K562 (cell line): ENCODE results near the gene WFIKKN1. TPM values are rescaled to one million over a fixed set of nuclear protein-coding genes. Genes with fewer than 3 reads are reported as not detected.
A peak's percentile ranks its signal among the peaks of the same experiment; 100 is the strongest.

Experiments
- ATF7 ChIP-seq: fragments of 450-650 bp; IDR thresholded peaks from 2 replicates; pipeline ENCODE4 v1.7.1; 2014; ENCODE audit warnings: mild to moderate bottlenecking, moderate library complexity
- CBX2 ChIP-seq: fragments of 200-600 bp; sonication (generic); IDR thresholded peaks from one replicate; pipeline ENCODE4 v1.6.1; 2012; ENCODE audit warnings: mild to moderate bottlenecking, low read length, inconsistent platforms; ENCODE audit not compliant: insufficient read depth, poor library complexity, severe bottlenecking
- KDM5B ChIP-seq: fragments of 200-600 bp; sonication (generic); IDR thresholded peaks from 2 replicates; pipeline ENCODE4 v1.6.1; 2012; ENCODE audit warnings: low read depth, mild to moderate bottlenecking, moderate library complexity, low read length, control low read depth, inconsistent platforms; ENCODE audit not compliant: insufficient replicate concordance
- MYC ChIP-seq, 2 experiments: fragments of 250-450 bp in 1 of 2; sonication (Bioruptor Pico) in 1 of 2; IDR thresholded peaks; 2 replicates each; pipeline versions ENCODE4 v1.5.1 to v1.6.1; 2012 to 2021; ENCODE audit warnings: low read depth in 2 of 2, borderline replicate concordance in 1 of 2, improper control_type of control experiment in 1 of 2, low read length in 1 of 2, mild to moderate bottlenecking in 1 of 2, moderate library complexity in 1 of 2
- RBM17 ChIP-seq: fragments of 200-400 bp; formaldehyde crosslinking; IDR thresholded peaks from 2 replicates; pipeline ENCODE4 v1.6.1; 2017; ENCODE audit warnings: low read depth, mild to moderate bottlenecking, low read length, borderline replicate concordance
- VEZF1 ChIP-seq: fragments of 200-800 bp; sonication (Bioruptor generic); IDR thresholded peaks from 2 replicates; pipeline ENCODE4 v1.6.1; 2017; ENCODE audit warnings: missing genetic modification characterization, missing compliant biosample characterization
- ZBTB11 ChIP-seq, 3 experiments: fragments of 200-800 bp in 1 of 3; fragments of 250-450 bp in 1 of 3; fragments of 450-650 bp in 1 of 3; sonication (Bioruptor Pico) in 1 of 3; sonication (Bioruptor generic) in 1 of 3; formaldehyde crosslinking in 1 of 3; IDR thresholded peaks; 2 replicates each; pipeline versions ENCODE4 v1.6.1 to v1.8.0; 2016 to 2022; ENCODE audit warnings: mild to moderate bottlenecking in 2 of 3, missing genetic modification characterization in 2 of 3, missing compliant biosample characterization in 1 of 3, moderate library complexity in 1 of 3
- ZNF511 ChIP-seq: sonication (generic); formaldehyde crosslinking; IDR thresholded peaks from 2 replicates; pipeline ENCODE4 v1.8.0; 2022; ENCODE audit warnings: mild to moderate bottlenecking, missing genetic modification reagents
- polyA plus RNA-seq, 8 experiments: library from polyadenylated mRNA; depleted of rRNA in 4 of 8; stranded (reverse) in 5 of 8; unstranded in 3 of 8; fragments of >200 nt; fragmentation: Nextera tagmentation in 2 of 8; fragmentation: Illumina TruSeq in 1 of 8; extraction: Ambion mirVana in 2 of 8; extraction: Trizol in 1 of 8; gene quantifications; 2 replicates each; pipeline versions ENCODE4 v1.2.1 to v1.2.3, GENCODE V29; 2011 to 2014; ENCODE audit warnings: inconsistent platforms in 1 of 8, missing spikeins in 1 of 8
- total RNA-seq, 7 experiments: library from RNA; depleted of rRNA in 6 of 7; stranded (reverse); fragments of >200 nt in 6 of 7; fragmentation: Illumina TruSeq in 2 of 7; extraction: Trizol in 2 of 7; gene quantifications; 2 replicates each; pipeline versions ENCODE4 v1.2.1 to v1.2.3, GENCODE V29; 2011 to 2021; ENCODE audit warnings: low replicate concordance in 1 of 7
- TF ChIP-seq, protein P1 (sequence below), 2 experiments: fragments of 450-650 bp; formaldehyde crosslinking in 1 of 2; IDR thresholded peaks; 2 replicates each; pipeline versions ENCODE4 v1.4.0 to v1.6.1; 2014 to 2020; ENCODE audit warnings: mild to moderate bottlenecking in 2 of 2, borderline replicate concordance in 1 of 2, low read depth in 1 of 2

WFIKKN1 gene
- total and polyA plus RNA-seq, 9 of the 15 experiments (the other 6 are each of a cell fraction or from before 2014, with no cell fraction given) = 0.14 to 1.1 (median 0.50) TPM; not detected in 4

DNA sequence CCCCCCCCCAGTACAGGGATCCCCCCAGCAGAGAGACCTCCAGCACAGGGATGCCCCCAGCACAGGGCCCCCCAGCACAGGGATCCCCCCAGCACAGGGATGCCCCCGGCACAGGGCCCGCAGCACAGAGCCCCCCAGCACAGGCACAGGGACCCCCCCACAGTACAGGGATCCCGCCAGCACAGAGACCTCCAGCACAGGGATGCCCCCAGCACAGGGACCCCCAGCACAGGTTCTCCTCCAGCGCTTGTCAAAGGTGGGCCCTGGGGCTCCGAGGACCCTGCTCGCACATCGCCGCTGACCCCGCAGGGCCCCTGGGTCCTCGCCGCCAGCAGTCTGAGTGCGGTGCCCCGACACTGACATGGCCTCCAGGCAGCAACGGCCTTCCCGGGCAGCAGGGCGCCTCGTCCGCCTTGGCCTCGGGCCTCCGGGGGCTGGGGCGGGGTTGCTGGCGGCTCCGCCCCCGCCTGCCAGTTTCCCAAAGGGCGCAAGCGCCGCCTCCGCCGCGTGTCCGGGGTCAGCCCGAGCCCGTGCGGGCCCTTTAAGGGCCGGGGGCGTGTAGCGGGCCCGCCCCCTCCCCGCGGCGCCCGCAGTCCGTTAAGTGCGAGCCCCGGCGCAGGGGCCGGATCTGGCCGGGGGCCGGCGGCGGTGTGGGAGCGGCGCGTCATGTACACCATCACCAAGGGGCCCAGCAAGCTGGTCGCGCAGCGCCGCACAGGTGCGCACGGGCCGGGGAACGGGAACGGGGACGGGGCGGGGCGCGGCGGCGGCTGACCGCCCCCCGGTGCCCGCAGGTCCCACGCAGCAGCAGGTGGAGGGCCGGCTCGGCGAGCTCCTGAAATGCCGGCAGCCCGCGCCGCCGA is 10.8 kb downstream of the WFIKKN1 start, which contains the start of gene MCRIP2 (continued):
- peak; percentile 13; the same call in 1 of the 2 replicates for TF ChIP-seq ZNF511 (CRISPR knock-in tag)
- no peak for TF ChIP-seq RBM17
- TF ChIP-seq VEZF1 (CRISPR knock-in tag) = peak; percentile 86
- TF ChIP-seq, protein P1, sequence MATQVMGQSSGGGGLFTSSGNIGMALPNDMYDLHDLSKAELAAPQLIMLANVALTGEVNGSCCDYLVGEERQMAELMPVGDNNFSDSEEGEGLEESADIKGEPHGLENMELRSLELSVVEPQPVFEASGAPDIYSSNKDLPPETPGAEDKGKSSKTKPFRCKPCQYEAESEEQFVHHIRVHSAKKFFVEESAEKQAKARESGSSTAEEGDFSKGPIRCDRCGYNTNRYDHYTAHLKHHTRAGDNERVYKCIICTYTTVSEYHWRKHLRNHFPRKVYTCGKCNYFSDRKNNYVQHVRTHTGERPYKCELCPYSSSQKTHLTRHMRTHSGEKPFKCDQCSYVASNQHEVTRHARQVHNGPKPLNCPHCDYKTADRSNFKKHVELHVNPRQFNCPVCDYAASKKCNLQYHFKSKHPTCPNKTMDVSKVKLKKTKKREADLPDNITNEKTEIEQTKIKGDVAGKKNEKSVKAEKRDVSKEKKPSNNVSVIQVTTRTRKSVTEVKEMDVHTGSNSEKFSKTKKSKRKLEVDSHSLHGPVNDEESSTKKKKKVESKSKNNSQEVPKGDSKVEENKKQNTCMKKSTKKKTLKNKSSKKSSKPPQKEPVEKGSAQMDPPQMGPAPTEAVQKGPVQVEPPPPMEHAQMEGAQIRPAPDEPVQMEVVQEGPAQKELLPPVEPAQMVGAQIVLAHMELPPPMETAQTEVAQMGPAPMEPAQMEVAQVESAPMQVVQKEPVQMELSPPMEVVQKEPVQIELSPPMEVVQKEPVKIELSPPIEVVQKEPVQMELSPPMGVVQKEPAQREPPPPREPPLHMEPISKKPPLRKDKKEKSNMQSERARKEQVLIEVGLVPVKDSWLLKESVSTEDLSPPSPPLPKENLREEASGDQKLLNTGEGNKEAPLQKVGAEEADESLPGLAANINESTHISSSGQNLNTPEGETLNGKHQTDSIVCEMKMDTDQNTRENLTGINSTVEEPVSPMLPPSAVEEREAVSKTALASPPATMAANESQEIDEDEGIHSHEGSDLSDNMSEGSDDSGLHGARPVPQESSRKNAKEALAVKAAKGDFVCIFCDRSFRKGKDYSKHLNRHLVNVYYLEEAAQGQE (IDR thresholded peaks at IDR 0.05; ENCODE audit: borderline replicate concordance) = peak; percentile 43
- TF ChIP-seq, protein P1 (CRISPR knock-in tag; IDR thresholded peaks at IDR 0.05; ENCODE audit: low read depth) = no peak
- peak; percentile 93 for TF ChIP-seq KDM5B
- no peak; a peak in 2 of 6 replicates for TF ChIP-seq ZBTB11 (CRISPR knock-in tag; IDR thresholded peaks at IDR 0.05)
- peak; percentile 68 for TF ChIP-seq ATF7
- TF ChIP-seq CBX2 = no peak
- TF ChIP-seq MYC (IDR thresholded peaks at IDR 0.05; ENCODE audit: low read depth, low read length) = peak; percentile 85
- no peak for TF ChIP-seq MYC (CRISPR knock-in tag; IDR thresholded peaks at IDR 0.05; ENCODE audit: borderline replicate concordance, low read depth)
